Measurements from ENCODE around the gene SERINC3.

SERINC3 gene

GRCh38 chr20:44448753-44449546 lies 72.9 kb downstream of the SERINC3 start:
- TF ChIP-seq YY1 (IDR thresholded peaks at IDR 0.05; ENCODE audit: insufficient read depth, insufficient read length) (no peak), SUZ12 (IDR thresholded peaks at IDR 0.05; ENCODE audit: extremely low read depth, insufficient read depth, insufficient read length) (no peak), ZNF274 (IDR thresholded peaks at IDR 0.05; ENCODE audit: low read depth, low read length) (no peak)
- no peaks in the 10 kb centered on the region for H3K36me3 ChIP-seq (ENCODE audit: insufficient read depth, insufficient read length, low read length)
- no peaks in the 10 kb centered on the region for H3K27me3 ChIP-seq (ENCODE audit: insufficient read depth, insufficient read length)
- DNase-seq (ENCODE audit: low read depth, low spot score), result peak; percentile 58
- H3K9ac ChIP-seq (ENCODE audit: insufficient read length, low read depth), result no peak overlapping the region
- no peak overlapping the region for H3K4me3 ChIP-seq (ENCODE audit: insufficient read length, low read depth)
- no peaks in the 10 kb centered on the region for H3K4me1 ChIP-seq (ENCODE audit: insufficient read depth, insufficient read length)
- no peaks in the 10 kb centered on the region for H3K9me3 ChIP-seq (ENCODE audit: insufficient read depth, low read length)

- no peaks in the 10 kb centered on the region for H3K36me3 ChIP-seq (ENCODE audit: insufficient read depth, insufficient read length, low read length)
- no peak for DNase-seq (ENCODE audit: low read depth, low spot score)
- H3K9me3 ChIP-seq (ENCODE audit: insufficient read depth, low read length), result no peaks in the 10 kb centered on the region
- H3K27me3 ChIP-seq (ENCODE audit: insufficient read depth, insufficient read length), result no peaks in the 10 kb centered on the region
- no peak overlapping the region for H3K9ac ChIP-seq (ENCODE audit: insufficient read length, low read depth)
- H3K4me3 ChIP-seq (ENCODE audit: insufficient read length, low read depth), result no peak overlapping the region
- no peaks in the 10 kb centered on the region for H3K4me1 ChIP-seq (ENCODE audit: insufficient read depth, insufficient read length)
- TF ChIP-seq YY1 (IDR thresholded peaks at IDR 0.05; ENCODE audit: insufficient read depth, insufficient read length) (no peak), SUZ12 (IDR thresholded peaks at IDR 0.05; ENCODE audit: extremely low read depth, insufficient read depth, insufficient read length) (no peak)
These were observed 73.9 kb downstream of the SERINC3 start for GRCh38 chr20:44447827-44448419.
